ENCODE results near the gene SLC17A1.

- TF ChIP-seq, protein P1, sequence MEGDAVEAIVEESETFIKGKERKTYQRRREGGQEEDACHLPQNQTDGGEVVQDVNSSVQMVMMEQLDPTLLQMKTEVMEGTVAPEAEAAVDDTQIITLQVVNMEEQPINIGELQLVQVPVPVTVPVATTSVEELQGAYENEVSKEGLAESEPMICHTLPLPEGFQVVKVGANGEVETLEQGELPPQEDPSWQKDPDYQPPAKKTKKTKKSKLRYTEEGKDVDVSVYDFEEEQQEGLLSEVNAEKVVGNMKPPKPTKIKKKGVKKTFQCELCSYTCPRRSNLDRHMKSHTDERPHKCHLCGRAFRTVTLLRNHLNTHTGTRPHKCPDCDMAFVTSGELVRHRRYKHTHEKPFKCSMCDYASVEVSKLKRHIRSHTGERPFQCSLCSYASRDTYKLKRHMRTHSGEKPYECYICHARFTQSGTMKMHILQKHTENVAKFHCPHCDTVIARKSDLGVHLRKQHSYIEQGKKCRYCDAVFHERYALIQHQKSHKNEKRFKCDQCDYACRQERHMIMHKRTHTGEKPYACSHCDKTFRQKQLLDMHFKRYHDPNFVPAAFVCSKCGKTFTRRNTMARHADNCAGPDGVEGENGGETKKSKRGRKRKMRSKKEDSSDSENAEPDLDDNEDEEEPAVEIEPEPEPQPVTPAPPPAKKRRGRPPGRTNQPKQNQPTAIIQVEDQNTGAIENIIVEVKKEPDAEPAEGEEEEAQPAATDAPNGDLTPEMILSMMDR (IDR thresholded peaks at IDR 0.05) = no peak
- no peak for TF ChIP-seq POLR2A (IDR thresholded peaks at IDR 0.05)
These were observed 44.4 kb downstream of the SLC17A1 start for GRCh38 chr6:25787428-25787827.
